CD4-positive, alpha-beta T cell treated with Interleukin-1 beta for 1 hour (primary cell): ENCODE results near the gene PRKN.

Experiments used
- DNase-seq, 2 donors: peaks; one replicate each; pipeline ENCODE4 v3.0.0-alpha.2; 2020 to 2022

PRKN gene

DNA sequence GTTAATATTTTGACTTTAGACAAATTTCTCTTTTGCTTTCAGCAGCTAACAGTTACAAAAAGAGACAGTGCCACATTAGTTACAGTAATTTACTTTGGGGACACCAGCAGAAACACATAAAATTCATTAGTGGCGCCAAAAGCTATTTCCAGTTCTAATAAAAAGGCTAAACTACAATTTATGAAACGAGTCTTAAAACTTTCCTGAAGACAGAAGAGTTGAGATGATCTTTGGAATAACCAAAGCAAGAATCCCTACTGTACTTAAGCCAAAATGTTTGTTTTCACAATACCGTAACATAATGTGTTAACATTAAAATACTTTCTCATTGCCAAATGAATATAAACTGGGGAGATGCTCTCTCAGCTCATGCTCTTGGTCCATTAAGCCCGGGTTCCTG, 1103.5 kb downstream of the PRKN start:
- DNase-seq = no peak

DNA sequence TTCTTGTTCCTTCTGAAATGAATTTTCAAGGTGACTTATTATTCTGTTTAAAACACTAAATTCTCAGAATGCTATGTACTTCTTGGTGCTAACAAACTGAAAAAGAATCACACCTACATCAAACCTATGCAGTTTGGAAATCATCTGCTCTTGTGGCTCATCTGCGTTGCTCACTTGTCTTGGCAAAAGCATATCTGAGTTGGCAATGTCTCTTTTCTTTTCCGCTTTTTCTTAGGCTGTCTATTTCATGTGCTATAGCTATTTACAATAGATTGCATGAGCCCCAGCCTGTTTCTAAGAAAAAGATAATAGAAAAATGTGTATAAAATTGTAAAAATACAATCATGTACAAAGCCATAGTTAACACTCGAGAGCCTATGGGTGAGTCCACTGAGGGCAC, 1104.8 kb downstream of the PRKN start:
- no peak for DNase-seq

DNA sequence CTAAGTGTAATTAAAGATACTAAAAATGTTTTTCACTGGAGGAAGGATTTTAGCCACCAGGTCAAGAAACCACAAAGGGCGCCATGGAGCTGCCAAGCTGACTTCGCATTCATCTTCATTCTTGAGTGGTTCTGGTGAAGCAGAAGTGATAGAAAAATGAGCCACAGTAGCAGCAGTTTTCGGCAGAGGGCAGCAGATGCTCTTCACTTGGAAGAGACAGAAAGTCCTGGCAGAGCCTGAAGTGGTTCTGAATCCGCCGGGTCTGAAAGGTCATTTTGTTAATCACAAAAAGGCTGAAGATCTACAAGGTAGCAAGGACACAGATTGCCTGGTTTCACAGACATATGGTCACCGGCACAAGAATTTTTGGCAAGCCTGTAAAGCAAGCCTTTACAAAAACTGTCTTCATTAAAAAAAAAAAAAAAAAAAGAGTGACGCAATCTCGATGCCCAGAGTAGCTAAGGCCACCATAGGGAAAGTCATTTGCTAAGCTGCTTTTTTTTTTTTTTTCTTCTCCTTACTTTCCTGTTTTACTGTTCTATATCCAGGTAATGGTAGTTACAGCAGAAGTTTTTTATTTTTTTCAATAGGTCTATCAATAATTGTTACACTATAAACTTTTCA, 1108.6 kb downstream of the PRKN start:
- DNase-seq = no peak

DNA sequence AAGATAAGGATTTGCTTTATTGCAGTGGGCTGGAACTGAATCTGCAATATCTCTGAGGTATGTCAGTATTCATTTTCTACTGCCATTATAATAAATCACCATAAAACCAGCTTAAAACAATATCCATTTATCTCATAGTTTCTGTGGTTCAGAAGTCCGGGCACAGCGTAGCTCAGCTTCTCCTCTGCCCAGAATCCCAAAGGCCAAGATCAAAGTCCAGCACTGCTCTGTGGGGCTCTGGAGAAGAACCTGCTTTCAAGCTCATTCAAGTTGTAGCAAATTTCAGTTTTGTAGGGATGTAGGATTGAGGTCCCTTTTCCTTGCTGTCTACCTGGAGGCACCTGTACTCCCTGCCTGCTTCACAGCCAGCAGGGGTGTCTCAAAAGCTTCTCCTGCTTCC, 1113.9 kb downstream of the PRKN start:
- DNase-seq = no peak

DNA sequence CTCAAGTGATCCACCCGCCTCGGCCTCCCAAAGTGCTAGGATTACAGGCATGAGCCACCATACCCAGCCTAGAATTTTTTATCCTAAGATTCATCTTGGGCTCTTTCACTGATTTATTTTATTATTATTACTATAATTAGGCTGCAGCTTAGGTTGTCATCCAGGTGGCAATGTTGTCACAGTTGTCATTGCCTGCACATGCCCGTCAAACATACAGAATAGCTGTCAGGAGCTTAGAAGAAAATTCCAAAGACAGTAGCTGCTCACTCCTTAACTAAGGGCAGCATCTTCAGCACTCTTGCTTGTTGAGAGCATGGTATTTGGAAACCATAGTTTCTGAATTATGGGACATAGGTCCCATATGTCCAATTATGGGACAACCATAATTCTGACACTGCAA, 1118.8 kb downstream of the PRKN start:
- no peak for DNase-seq

DNA sequence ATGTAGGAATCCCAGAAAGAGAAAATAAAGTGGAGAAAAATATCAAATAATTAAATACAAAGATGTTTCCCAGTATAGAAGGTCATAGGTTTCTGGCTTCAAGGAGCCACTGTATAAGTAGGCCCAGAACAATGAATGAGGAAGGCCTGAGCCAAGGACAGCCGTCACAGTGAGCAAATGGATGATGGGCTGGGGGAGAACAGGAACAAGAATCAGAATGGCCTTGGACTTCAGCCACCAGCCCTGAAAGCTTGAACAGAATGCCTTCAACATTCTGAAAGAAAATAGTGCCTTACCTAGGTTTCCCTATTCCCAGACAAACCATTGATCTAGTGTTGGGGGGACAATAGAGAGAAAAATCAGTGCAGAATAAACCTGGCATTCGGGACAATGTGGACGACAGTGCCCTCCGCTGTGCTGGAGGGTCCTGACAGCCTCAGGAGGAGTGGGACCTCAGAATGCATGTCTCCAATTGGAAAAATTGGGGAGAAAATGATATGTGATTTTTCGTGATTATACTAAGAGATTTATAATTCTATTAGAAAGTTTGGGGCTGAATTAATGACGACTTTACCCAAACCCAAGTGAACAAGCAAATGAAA, 1119.8 kb downstream of the PRKN start:
- no peak for DNase-seq

DNA sequence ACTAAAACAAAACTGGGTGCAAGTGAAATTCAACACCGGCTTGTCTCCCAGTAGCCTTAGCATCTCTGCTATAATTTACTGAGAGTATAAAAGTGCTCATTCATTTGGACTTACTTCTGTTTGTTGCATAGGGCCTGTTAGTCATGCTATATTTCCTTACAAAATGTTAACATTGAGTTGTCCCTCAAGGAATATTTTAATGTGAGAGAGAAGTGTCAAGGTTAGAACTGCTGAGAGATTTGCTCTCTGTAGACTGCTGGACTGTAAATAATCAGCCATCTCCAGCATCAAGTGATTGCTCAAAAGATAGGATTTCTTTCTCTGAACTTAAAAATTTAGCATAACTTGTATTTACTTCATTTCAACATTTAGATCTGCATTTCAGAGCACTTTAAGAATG, 1125.2 kb downstream of the PRKN start:
- DNase-seq = no peak

DNA sequence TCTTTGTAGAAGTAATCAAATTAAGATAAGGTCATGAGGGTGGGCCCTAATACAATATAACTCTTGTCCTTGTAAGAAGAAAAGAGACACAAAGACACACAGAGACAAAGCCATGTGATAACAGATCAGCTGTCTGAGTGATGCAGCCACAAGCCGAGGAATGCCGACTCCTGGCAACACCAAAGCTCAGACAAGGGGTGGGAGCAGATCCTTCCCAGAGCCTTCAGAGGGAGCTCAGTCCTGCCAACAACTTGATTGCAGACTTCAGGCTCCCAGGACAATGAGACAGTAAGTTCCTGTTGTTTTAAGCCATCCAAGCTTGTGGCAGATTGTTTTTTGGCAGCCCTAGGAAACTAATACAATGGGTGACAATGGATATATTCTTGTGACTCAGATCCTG, 1128.7 kb downstream of the PRKN start:
- DNase-seq = no peak

DNA sequence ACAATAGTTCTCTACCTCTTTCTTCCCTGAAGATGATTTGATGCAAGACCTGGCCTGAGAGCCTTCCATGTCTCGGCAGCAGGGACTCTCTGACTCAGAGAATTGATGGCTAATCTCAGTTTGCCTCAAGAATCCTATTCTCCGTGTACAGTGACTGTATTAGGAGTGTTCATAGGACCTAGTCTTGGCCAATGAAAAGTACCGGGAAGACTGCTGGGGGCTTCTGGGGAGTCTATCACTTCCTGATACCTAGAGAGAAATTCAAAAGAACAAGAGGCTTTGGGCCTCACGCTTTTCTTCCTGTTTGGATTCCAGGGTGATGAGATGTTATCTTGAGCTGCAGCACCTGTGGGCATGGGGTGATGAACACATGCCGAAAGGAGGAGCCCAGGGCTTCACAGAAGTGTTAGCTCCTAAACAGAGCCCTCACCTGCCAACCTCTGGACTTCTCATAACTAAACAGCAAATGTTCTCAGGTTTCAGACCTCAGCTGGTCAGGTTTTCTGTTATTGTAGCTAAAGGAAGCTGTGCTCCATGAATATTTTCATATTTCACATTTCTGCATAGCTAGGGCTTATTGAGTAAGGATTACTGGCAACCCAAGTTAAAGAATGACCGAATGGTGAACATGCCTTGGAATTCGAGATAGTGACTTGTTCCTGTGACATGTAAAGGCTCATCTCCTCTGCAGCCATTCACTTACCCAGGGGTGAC, 1130.6 kb downstream of the PRKN start:
- no peak for DNase-seq

DNA sequence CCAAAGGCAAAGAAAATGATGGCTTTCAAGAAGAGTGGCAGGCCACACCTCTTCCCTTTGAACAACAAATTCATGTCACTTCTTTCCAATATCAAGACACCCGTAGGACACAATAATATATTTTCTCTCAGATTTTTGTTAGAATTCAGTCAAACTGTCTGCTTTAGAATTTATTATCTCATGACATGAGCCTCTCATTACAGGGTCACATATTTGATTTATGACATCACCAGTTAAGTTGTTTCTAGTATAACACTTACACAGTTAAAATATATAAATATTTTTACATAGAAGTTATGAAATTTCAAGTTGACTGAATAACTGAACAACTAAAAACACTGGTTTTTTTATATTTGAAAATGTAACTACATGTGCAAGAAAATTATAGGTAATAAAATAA, 1133.2 kb downstream of the PRKN start:
- no peak for DNase-seq

DNA sequence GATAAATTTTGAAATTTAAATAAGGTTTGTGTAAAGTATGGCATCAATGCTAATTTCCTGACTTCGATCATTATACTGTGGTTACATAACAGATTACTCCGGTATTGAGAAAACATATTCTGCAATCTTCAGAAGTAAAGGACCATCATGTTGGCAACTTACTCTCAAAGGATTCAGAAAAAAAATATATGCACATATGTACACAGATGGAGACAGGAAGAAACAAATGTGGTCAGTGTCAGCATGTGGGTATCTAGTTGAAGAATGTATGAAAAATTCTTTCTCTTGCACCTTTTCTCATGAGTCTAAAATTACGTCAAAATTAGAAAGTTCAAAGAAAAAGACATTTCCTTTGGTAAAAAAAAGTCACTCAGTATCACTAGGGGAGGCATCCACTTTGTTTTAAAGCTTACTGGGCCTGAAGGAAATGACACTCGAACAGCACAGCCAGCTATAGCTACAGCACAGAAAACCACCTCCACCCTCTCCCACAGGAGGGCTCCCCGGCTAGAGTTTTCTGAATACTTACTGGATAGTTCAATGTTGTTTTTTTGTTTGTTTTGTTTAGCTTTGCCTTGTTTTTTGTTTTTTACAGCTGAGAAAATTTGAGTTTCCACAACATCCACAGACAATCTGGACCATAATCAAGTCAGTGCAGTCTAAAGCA, 1136.5 kb downstream of the PRKN start:
- no peak for DNase-seq

DNA sequence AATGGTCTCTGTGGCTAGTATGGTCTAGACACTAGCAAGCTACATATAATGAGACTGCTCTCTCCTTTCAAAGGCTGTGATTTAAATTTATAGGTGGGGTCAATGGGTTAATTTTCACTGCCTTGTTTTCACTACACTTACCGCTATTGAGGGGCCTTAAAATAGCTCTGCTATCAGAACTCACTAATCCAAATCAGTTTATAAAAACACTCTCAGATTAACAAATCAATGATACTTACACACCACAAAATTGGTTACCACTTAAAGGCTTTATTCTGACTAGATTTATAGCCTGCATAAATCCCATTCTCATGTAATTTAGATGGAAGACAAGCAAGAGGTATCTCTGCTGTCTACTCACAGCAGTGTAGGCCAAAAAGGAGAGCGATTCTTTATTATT, 1140.7 kb downstream of the PRKN start:
- DNase-seq = no peak

DNA sequence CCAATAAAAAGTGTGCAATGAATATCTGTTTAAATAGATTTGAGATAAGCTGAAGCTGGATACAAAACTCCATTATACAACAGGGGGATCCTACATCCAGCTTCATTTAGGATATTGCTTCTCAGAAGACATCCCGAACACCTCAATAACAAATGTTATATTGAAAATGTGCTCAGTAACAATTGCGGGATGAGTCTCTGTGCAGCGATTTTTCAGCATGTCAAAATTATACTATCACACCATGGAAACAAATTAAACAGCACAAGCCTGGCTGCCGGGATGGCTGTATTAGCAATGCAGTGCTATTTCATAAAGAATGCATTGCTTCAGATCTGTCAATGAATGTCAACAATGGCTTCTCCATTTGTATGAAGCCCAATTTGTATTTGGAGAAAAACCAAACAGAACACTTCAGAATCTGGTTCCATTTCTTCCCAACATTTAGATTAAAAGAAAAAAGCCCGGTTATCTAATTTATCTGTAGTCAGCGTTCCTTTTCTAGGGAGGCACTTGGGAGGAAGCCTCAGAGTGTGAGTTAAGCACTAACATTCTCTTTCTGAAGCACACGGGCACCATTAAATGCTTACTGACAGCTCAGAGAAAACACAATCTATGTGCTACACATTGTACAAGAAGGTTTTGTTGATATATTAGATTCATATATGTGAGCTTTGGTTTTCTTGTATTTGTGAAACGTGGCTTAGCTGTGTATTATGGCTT, 1142.8 kb downstream of the PRKN start:
- DNase-seq = no peak

DNA sequence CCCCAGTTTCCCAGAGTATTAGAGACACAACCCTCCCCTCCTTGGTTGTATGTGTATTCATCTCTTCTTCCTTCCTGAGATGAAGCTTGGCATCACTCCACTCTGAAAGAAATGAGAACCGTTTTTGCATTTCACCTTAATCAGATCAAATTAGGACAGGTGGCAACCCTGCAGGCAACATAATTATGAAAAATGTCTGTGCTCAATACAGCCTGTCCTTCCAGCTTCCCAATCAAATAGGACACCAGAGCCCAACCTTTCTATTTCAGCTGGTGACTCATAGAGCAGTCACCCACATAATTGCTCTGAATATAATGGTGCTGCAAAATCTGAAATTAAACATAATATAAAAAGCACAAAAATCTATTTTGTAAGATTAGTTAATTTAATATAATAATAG, 1143.5 kb downstream of the PRKN start:
- no peak for DNase-seq

DNA sequence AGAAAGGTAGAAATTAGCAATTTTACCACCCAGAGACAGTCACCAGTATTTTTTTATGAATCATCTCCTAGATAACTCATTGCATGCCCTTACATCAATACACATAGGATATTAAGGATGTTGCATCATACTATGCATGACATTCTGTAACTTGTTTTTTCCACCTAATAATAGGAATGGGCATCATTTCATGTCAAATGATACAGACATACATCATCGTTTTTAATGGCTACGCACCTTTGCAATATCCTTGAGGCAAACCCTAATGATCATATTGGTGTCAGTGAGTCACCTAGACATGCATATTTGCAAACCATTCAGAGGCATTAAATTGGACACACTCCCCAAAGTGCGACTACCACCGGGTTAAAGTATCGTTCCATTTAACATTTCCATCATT, 1144.0 kb downstream of the PRKN start:
- DNase-seq = no peak

DNA sequence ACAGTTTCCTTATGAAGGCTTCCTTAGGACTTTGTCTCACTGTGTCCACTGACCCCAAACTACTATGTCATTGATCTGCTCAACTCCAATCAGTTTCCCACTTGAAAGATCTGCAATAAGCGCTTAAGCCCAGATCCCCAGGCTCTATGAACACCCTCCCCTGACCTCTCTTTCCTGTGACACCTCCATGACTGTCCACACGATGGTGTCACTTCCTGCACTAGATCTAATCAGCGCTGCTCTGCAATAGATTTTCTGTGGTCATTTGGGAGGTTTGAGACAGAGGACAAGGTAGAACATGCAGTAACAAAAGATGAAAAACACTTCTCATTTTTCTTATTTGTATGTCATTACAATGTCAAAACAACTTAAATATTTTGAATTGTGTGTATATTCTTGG, 1149.1 kb downstream of the PRKN start:
- DNase-seq = no peak

DNA sequence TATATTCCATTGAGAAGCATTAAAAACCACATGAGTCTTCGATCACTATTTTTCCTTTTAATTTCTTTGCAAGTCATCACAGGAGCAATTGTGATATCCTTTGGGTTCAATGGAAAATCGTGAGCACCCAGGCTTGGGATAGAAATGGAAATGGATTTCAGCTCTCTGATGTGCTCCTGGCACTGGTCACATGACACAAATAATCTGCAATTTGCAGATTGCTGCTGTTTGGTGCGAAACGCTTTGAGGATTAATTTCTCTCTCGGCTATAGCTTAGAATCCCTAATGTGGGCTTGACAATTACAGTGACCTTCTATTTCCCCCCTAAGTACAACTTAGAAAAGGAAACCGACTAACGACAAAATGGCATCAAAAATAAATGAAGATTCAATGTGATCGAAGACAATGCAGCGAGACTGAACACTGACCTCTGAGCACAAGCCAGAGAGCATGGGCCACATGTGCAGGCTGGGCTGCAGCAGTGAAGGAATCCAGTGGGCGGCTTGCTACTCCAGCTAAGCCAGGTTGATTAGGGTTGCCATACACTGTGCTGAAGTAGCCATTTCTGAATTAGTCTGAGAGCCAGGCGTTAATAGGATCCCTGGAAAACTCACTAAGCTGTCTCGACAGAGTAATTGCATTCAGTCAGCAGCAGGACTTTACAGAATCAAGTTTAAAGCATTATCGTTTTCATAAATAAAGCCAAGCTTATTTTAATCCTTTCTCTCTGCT, 1151.9 kb downstream of the PRKN start:
- no peak for DNase-seq

DNA sequence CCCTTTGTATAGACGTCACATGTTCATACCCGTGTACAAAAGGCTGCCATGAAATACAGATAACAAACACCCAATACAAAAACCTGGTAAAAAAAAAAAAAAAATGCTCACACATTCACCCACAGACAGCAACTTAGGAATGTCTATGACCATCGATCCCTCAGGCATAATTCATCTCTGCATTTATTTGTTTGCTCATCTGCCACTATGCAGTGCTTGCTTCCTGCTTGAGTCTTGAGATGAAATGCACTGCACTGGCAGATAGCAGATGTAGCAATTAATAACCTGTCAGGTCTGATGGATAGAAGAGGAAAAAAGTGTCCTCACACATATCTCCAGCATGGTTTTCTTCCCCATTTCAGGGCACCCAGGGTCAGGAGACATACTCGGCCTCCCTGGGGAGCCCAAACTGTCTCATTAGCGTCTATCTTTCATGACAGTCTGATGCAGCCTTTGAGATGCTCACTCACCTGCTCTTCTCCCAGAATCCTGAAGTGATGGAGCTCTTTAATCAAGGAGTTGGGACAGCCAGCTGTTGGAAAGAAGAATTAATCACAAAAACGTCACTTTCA, 1158.6 kb downstream of the PRKN start:
- no peak for DNase-seq

DNA sequence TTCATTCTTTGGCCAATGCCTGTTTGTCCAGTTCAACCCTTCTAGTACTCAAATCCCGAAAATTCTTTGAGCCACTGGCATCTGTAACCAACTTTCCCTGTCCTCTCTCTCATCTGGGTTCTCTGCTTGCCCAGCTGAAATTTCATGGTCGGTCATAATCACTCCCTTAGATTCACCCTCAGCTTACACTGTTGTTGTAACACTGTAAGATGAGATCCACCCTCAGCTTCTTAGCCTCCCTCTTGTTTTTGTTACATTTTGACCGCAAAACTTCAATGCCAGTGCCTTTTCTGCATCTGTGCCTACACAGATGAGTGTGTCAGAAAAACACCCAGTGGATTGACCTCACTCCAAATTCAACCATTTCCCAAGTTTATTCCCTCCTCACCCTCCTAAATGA, 1162.6 kb downstream of the PRKN start:
- no peak for DNase-seq

DNA sequence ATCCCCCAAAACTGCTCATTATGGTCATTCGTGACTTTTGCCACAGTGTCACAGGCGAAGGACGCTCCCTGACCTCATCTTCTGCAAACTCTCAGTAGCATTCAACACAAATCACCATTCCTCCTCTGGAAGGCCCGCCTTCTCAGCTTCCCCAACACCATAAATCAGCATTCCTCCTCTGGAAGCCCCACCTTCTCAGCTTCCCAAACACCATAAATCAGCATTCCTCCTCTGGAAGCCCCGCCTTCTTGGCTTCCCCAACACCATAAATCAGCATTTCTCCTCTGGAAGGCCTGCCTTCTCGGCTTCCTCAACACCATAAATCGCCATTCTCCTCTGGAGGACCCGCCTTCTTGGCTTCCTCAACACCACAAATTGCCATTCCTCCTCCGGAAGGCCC, 1165.7 kb downstream of the PRKN start:
- no peak for DNase-seq

DNA sequence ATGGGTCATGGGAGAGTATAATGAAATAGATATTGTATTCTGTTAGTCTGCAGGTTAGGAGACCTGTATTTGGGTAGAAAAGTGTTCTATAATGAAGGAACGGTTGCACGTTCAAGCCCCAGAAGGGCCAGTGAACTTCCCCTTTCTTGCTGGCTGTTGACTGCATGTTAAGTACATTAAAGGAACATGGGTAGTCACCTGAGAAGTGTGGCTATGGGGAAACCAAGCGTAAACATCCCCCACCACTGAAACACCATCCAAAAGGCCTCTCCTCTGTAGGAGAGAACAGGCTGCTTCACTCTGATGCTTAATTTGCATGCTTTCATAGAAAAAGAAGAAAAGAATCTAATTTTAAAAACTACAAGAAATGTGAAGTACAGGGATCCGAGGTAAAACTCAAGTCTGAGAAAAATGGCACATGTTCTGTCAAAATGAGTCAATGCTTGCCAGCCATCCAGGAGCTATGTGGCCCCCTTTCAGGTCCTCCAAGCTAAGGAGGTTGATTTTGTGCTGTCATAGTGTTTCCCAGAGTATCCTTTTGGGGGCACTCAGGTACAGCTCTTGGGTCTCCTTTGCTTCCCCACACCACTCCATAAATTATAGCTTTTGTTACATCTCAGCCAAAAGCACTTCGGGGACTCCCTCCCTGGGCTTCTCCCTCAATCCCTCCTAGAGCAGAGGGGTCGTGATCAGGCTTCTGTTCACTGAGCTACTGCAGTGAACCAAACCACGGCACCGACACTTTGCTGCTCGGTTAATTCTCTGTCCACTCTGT, 1170.0 kb downstream of the PRKN start:
- DNase-seq = no peak

DNA sequence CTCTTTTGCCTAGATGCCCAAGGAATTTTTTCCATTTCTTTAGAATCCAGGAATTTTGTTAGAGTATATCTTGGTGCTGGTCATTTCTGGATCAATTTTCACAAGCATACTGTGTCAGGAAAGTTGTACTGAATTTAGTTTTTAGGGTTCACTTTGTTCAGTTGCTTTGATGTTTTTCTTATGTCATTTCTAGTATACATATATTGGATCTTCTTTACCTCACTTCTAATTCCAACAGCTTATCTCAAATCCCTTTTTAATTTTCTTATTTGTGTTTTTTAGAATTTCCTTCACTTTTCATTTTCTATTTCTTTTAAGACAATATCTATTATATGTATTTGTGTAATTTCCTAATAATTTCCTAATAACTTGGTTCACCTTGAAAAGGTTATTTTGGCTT, 1172.7 kb downstream of the PRKN start:
- no peak for DNase-seq
